Keratinocyte (primary cell): ENCODE measurements around the gene FNBP1. TPM values are rescaled to one million over a fixed set of nuclear protein-coding genes. Genes with fewer than 3 reads are reported as not detected.

Source experiments
- DNase-seq: peaks from one replicate; pipeline ENCODE4 v3.0.0-alpha.2; 2011; ENCODE audit warnings: low read depth, missing footprints, low spot score
- FAIRE-seq: peaks from 2 replicates; lab custom pipeline; 2011; peaks lifted over from hg19 to GRCh38; lab: Jason Lieb, UNC
- H2AFZ ChIP-seq: 2 replicates; pipeline ENCODE4 v1.6.0; 2012; ENCODE audit warnings: low read length, control low read depth, inconsistent platforms; ENCODE audit not compliant: control insufficient read depth
- H3K27ac ChIP-seq: 2 replicates; pipeline ENCODE4 v1.5.1; 2011; ENCODE audit warnings: low read length; ENCODE audit not compliant: control insufficient read depth, insufficient read depth
- H3K27me3 ChIP-seq: 3 replicates; pipeline ENCODE4 v1.6.0; 2011; ENCODE audit warnings: low read length; ENCODE audit not compliant: control insufficient read depth, insufficient read depth; ENCODE audit errors: extremely low read depth
- H3K36me3 ChIP-seq, 2 experiments: 2 replicates in 1 of 2; 3 replicates in 1 of 2; pipeline ENCODE4 v1.5.1; 2011; ENCODE audit warnings: low read length in 2 of 2, mild to moderate bottlenecking in 1 of 2; ENCODE audit not compliant: control insufficient read depth in 2 of 2, insufficient read depth in 2 of 2; ENCODE audit errors: extremely low read depth in 1 of 2
- H3K4me1 ChIP-seq: 3 replicates; pipeline ENCODE4 v1.5.1; 2011; ENCODE audit warnings: low read length; ENCODE audit not compliant: control insufficient read depth, insufficient read depth; ENCODE audit errors: extremely low read depth
- H3K4me2 ChIP-seq: 3 replicates; pipeline ENCODE4 v1.6.0; 2011; ENCODE audit warnings: low read depth, low read length; ENCODE audit not compliant: control insufficient read depth, insufficient read depth; ENCODE audit errors: extremely low read depth
- H3K4me3 ChIP-seq, 3 experiments: fragments of 200-600 bp in 1 of 3; sonication (generic) in 1 of 3; 2 replicates in 2 of 3; 3 replicates in 1 of 3; pipeline ENCODE4 v1.5.1; 2011 to 2016; ENCODE audit warnings: low read length in 3 of 3, mild to moderate bottlenecking in 3 of 3, control low read depth in 2 of 3, inconsistent platforms in 1 of 3, low read depth in 1 of 3, mixed read lengths in 1 of 3, mixed run types in 1 of 3, moderate library complexity in 1 of 3; ENCODE audit not compliant: control insufficient read depth in 2 of 3, insufficient read depth in 2 of 3; ENCODE audit errors: extremely low read depth in 1 of 3
- H3K79me2 ChIP-seq: 2 replicates; pipeline ENCODE4 v1.6.0; 2012; ENCODE audit warnings: low read length; ENCODE audit not compliant: control insufficient read depth, insufficient read depth
- H3K9ac ChIP-seq: 3 replicates; pipeline ENCODE4 v1.6.0; 2011; ENCODE audit warnings: low read length; ENCODE audit not compliant: control insufficient read depth, insufficient read depth; ENCODE audit errors: extremely low read depth
- H3K9me1 ChIP-seq: 3 replicates; pipeline ENCODE4 v1.6.0; 2011; ENCODE audit warnings: low read length; ENCODE audit not compliant: control insufficient read depth, insufficient read depth; ENCODE audit errors: extremely low read depth
- H3K9me3 ChIP-seq: 2 replicates; pipeline ENCODE4 v1.5.1; 2012; ENCODE audit warnings: low read depth, low read length; ENCODE audit not compliant: control insufficient read depth
- H4K20me1 ChIP-seq: 3 replicates; pipeline ENCODE4 v1.6.0; 2011; ENCODE audit warnings: low read length; ENCODE audit not compliant: control insufficient read depth, insufficient read depth; ENCODE audit errors: extremely low read depth
- EZH2 ChIP-seq: IDR thresholded peaks from one replicate; pipeline ENCODE4 v1.6.1; 2012; ENCODE audit warnings: inconsistent platforms, mild to moderate bottlenecking, low read length, moderate library complexity
- dilution Hi-C: fragments of 300-500 bp; cut with MboI; formaldehyde crosslinking; loops from one replicate; pipeline ENCODE4 v1.7.0; 2020; ENCODE audit warnings: low sequenced_read_pairs; ENCODE audit not compliant: extremely low pct_ligation_motif_present
- polyA plus RNA-seq, 5 experiments: library from polyadenylated mRNA; depleted of rRNA in 3 of 5; stranded (reverse) in 3 of 5; stranded (forward) in 1 of 5; unstranded in 1 of 5; fragments of >200 nt; gene quantifications; 1 replicate in 1 of 5; 2 replicates in 3 of 5; 3 replicates in 1 of 5; pipeline versions ENCODE4 v1.2.1 to v1.2.3, GENCODE V29; 2011 to 2012; ENCODE audit warnings: missing spikeins in 2 of 5, low read depth in 1 of 5, low replicate concordance in 1 of 5
- TF ChIP-seq, protein P1 (sequence below), 3 experiments: IDR thresholded peaks in 1 of 3; conservative IDR thresholded peaks in 1 of 3; optimal IDR thresholded peaks in 1 of 3; 2 replicates in 2 of 3; 3 replicates in 1 of 3; pipeline versions ENCODE3 to v1.5.1; 2011; ENCODE audit warnings: low read length in 3 of 3, mild to moderate bottlenecking in 3 of 3, moderate library complexity in 2 of 3, control low read depth in 1 of 3, inconsistent platforms in 1 of 3; ENCODE audit not compliant: insufficient read depth in 2 of 3; ENCODE audit errors: extremely low read depth in 1 of 3

FNBP1 gene
- polyA plus RNA-seq, 1 donor (not counting 4 experiments of a cell fraction or from before 2014, with no cell fraction given) = 9.6 TPM

DNA sequence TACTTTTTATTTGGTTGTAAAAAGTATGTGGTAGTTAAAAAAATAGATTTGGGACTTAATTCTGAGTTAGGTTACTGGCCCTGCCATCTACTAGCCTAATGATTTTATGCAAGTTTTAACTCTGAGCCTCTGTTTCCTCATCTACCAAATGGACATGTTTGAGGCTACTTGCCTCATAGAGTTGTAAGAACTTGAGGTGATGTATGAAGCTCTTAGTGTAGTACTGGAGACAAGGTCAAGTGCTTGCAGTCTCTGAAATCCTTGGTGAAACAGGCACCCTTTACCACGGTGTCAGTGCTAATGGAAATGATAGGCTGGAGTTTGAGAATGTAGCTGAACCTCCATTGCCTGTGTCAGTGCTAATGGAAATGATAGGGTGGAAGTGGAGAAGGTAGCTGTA, 26.1 kb upstream of the FNBP1 start:
- DNase-seq (no peak), FAIRE-seq (no peak)
- dilution Hi-C loops = no loop called here
- Histone ChIP-seq H3K36me3 (peaks cover 0 to 3% of the 10 kb centered on the region in 2 experiments), H3K9ac (no peak overlapping the region), H2AFZ (no peak overlapping the region), H3K27ac (no peak overlapping the region), H3K4me3 (no peak overlapping the region), H3K4me1 (no peaks in the 10 kb centered on the region), H3K27me3 (no peaks in the 10 kb centered on the region), H3K9me1 (no peaks in the 10 kb centered on the region), H3K4me2 (no peak overlapping the region), H3K79me2 (peaks cover 59% of the 10 kb centered on the region), H3K9me3 (no peaks in the 10 kb centered on the region), H4K20me1 (peaks cover 4% of the 10 kb centered on the region)
- TF ChIP-seq, protein P1, sequence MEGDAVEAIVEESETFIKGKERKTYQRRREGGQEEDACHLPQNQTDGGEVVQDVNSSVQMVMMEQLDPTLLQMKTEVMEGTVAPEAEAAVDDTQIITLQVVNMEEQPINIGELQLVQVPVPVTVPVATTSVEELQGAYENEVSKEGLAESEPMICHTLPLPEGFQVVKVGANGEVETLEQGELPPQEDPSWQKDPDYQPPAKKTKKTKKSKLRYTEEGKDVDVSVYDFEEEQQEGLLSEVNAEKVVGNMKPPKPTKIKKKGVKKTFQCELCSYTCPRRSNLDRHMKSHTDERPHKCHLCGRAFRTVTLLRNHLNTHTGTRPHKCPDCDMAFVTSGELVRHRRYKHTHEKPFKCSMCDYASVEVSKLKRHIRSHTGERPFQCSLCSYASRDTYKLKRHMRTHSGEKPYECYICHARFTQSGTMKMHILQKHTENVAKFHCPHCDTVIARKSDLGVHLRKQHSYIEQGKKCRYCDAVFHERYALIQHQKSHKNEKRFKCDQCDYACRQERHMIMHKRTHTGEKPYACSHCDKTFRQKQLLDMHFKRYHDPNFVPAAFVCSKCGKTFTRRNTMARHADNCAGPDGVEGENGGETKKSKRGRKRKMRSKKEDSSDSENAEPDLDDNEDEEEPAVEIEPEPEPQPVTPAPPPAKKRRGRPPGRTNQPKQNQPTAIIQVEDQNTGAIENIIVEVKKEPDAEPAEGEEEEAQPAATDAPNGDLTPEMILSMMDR (optimal IDR thresholded peaks at IDR 0.05 in 1 of 3, IDR thresholded peaks at IDR 0.05 in 1 of 3, conservative IDR thresholded peaks at IDR 0.05 in 1 of 3; ENCODE audit: extremely low read depth in 1 of 3, insufficient read depth in 2 of 3, low read length in 3 of 3) = no peak
- no peak for TF ChIP-seq EZH2

DNA sequence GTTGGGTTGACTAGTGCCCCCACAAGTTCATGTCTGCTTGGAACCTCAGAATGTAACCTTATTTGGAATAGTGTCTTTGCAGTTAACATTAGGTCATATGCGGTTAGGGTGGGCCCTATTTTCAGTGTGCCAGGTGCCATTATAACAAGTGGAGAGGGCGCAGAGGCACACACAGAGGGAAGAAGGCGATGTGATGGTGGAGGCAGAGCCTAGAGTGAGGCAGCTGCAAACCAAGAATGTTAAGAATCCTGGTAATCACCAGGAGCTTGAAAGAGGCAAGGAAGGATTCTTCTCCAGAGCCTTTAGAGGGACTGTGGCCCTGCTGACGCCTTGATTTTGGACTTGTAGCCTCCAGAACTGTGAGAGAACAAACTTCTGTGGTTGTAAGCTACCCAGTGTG, 21.6 kb upstream of the FNBP1 start:
- DNase-seq (no peak), FAIRE-seq (no peak)
- H3K4me3 ChIP-seq = no peak overlapping the region
- no peaks in the 10 kb centered on the region for H3K27me3 ChIP-seq
- H4K20me1 ChIP-seq = no peaks in the 10 kb centered on the region
- no peaks in the 10 kb centered on the region for H3K36me3 ChIP-seq
- no peak overlapping the region for H3K9ac ChIP-seq
- TF ChIP-seq, protein P1 (optimal IDR thresholded peaks at IDR 0.05 in 1 of 3, IDR thresholded peaks at IDR 0.05 in 1 of 3, conservative IDR thresholded peaks at IDR 0.05 in 1 of 3; ENCODE audit: extremely low read depth in 1 of 3, insufficient read depth in 2 of 3, low read length in 3 of 3) = no peak
- H3K4me2 ChIP-seq = no peak overlapping the region
- no peaks in the 10 kb centered on the region for H3K9me1 ChIP-seq
- H3K27ac ChIP-seq = no peak overlapping the region
- peaks cover 64% of the 10 kb centered on the region for H3K79me2 ChIP-seq
- no peaks in the 10 kb centered on the region for H3K9me3 ChIP-seq
- no peak overlapping the region for H2AFZ ChIP-seq
- dilution Hi-C loops = no loop called here
- no peaks in the 10 kb centered on the region for H3K4me1 ChIP-seq
